PFSK-1 (cell line): ENCODE measurements around the gene TNFAIP8L3.

Experiments
- FOXP2 ChIP-seq: optimal IDR thresholded peaks from 2 replicates; pipeline ENCODE3; 2011; ENCODE audit warnings: borderline replicate concordance, control low read depth, inconsistent platforms; ENCODE audit not compliant: insufficient read depth; ENCODE audit errors: extremely low read length, extremely low read depth
- POLR2AphosphoS5 ChIP-seq: IDR thresholded peaks from 2 replicates; pipeline ENCODE4 v1.6.1; 2012; ENCODE audit warnings: low read depth, mild to moderate bottlenecking, control low read depth, low read length, moderate library complexity
- SIN3A ChIP-seq: IDR thresholded peaks from 2 replicates; pipeline ENCODE4 v1.6.1; 2012; ENCODE audit warnings: mild to moderate bottlenecking, low read length, moderate library complexity, borderline replicate concordance; ENCODE audit not compliant: insufficient read depth
- TAF1 ChIP-seq: IDR thresholded peaks from 2 replicates; pipeline ENCODE4 v1.6.1; 2012; ENCODE audit warnings: low read length, control low read depth, borderline replicate concordance; ENCODE audit not compliant: insufficient read depth
- TF ChIP-seq, protein P1 (sequence below), 2 experiments: IDR thresholded peaks; 2 replicates each; pipeline versions ENCODE4 v1.6.1 to v1.8.0; 2011 to 2012; ENCODE audit warnings: low read depth in 2 of 2, low read length in 2 of 2, control low read depth in 1 of 2, inconsistent platforms in 1 of 2, mild to moderate bottlenecking in 1 of 2, moderate library complexity in 1 of 2; ENCODE audit not compliant: insufficient read depth in 1 of 2

TNFAIP8L3 gene

DNA sequence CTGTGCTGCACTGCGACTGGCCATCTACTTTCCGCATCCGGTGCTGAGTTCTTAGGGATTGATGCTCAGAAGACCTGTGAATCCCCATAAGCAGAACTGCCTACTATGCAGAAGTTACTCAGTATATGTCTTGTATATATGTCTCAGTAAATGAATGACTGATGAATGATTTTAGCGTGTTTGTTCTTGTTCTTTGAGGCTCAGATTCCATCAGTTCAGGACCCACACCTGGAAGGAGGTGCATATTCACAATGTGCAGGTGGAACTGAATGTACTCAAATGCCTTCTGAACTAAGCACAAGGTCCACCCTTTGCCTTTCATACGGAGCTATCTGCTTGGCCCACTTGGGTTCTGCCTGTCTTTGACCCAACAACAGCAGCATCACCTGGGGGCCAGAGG lies 19.8 kb downstream of the TNFAIP8L3 start:
- no peak for TF ChIP-seq POLR2AphosphoS5
- TF ChIP-seq, protein P1, sequence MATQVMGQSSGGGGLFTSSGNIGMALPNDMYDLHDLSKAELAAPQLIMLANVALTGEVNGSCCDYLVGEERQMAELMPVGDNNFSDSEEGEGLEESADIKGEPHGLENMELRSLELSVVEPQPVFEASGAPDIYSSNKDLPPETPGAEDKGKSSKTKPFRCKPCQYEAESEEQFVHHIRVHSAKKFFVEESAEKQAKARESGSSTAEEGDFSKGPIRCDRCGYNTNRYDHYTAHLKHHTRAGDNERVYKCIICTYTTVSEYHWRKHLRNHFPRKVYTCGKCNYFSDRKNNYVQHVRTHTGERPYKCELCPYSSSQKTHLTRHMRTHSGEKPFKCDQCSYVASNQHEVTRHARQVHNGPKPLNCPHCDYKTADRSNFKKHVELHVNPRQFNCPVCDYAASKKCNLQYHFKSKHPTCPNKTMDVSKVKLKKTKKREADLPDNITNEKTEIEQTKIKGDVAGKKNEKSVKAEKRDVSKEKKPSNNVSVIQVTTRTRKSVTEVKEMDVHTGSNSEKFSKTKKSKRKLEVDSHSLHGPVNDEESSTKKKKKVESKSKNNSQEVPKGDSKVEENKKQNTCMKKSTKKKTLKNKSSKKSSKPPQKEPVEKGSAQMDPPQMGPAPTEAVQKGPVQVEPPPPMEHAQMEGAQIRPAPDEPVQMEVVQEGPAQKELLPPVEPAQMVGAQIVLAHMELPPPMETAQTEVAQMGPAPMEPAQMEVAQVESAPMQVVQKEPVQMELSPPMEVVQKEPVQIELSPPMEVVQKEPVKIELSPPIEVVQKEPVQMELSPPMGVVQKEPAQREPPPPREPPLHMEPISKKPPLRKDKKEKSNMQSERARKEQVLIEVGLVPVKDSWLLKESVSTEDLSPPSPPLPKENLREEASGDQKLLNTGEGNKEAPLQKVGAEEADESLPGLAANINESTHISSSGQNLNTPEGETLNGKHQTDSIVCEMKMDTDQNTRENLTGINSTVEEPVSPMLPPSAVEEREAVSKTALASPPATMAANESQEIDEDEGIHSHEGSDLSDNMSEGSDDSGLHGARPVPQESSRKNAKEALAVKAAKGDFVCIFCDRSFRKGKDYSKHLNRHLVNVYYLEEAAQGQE (IDR thresholded peaks at IDR 0.05; ENCODE audit: insufficient read depth in 1 of 2, low read depth in 2 of 2, low read length in 2 of 2): no peak
- no peak for TF ChIP-seq FOXP2
- TF ChIP-seq TAF1: no peak
- no peak for TF ChIP-seq SIN3A

DNA sequence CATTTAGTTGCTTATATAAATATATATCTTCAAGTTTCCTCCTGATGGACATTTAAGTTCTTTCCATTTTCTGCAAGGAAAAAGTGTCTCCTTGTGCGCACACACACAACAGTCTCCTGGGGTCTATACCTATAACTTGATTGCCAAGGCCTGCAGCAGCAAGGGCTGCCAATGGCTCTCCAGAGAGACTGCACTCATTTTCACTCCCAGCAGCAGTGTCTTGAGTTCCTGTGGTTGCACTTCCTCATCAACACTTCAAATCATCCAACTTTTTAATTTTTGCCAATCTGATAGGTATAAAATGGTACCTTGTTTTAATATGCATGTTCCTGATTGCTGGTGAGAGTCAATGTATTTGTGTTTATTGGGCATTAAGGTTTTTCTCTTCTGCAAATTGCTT lies 23.1 kb downstream of the TNFAIP8L3 start:
- TF ChIP-seq TAF1 (no peak), FOXP2 (no peak)
- TF ChIP-seq, protein P1 (IDR thresholded peaks at IDR 0.05; ENCODE audit: insufficient read depth in 1 of 2, low read depth in 2 of 2, low read length in 2 of 2): no peak

DNA sequence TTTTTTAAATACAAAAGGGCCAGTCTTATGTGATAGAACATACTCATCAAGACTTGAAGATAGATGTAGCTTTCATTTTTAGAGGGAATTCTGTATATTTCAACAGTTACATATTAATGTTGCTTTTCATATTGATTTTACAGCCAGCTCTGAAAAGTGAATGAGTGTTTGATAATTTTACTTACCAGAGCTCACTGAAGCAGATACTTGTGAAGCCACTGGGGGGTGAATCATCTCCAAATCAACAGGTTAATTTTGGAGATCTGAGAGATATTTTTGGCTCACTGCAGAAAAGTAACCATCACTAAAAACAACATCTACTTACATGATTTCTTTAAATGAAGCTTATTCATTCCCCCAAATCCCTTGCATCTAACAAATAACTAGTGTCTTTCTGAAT lies 24.7 kb downstream of the TNFAIP8L3 start:
- TF ChIP-seq SIN3A (no peak), POLR2AphosphoS5 (no peak), TAF1 (no peak), FOXP2 (no peak)
- TF ChIP-seq, protein P1 (IDR thresholded peaks at IDR 0.05; ENCODE audit: insufficient read depth in 1 of 2, low read depth in 2 of 2, low read length in 2 of 2): no peak

DNA sequence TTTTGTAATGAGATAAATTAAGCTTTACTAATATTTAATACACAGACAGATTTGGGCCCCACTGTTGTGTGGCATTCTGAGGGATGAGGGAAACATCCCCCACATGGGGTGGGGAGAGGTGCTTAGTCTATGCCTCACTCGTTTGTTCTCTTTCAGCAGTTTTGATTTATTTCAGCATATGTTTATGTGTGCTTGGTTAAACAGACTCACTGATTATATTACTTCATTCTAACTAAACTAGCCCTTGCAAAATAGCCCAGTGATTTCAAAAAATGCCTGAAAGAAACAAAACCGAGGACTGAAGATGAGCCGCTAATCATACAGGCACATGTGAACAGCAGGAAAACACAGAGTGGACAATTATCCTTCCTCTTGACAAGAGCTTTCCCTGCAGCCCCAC lies 27.2 kb downstream of the TNFAIP8L3 start:
- TF ChIP-seq, protein P1 (IDR thresholded peaks at IDR 0.05; ENCODE audit: insufficient read depth in 1 of 2, low read depth in 2 of 2, low read length in 2 of 2): no peak

DNA sequence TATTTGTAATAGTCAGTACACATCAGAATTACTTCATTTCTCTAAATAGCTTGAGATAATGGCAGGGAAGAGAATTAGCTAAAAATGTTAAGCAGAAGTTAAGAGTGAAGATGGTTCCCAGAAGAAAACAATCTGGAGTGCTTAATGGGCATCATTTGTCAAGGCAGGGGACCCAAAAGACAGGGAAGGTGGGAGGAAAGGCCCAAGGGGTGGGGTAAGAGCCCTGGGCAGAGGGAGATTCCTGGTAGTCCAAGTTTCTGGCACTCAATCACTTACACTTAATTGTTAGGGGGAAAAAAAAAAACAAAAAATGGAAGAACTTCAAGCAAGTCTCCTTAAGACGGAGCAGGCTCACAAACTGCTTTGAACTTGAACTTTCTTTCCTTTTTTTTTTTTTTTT lies 28.9 kb downstream of the TNFAIP8L3 start:
- TF ChIP-seq TAF1: no peak
- TF ChIP-seq, protein P1 (IDR thresholded peaks at IDR 0.05; ENCODE audit: insufficient read depth in 1 of 2, low read depth in 2 of 2, low read length in 2 of 2): no peak
- TF ChIP-seq POLR2AphosphoS5: no peak
- no peak for TF ChIP-seq SIN3A
- no peak for TF ChIP-seq FOXP2
